Osteoblast (primary cell): ENCODE data around the gene REXO1. TPM values are rescaled to one million over a fixed set of nuclear protein-coding genes. Genes with fewer than 3 reads are reported as not detected.

Experiments used
- DNase-seq: peaks from one replicate; pipeline ENCODE4 v3.0.0; 2011; ENCODE audit warnings: low spot score, mixed read lengths; ENCODE audit not compliant: insufficient read length; ENCODE audit errors: missing footprints
- H2AFZ ChIP-seq: 2 replicates; pipeline ENCODE4 v1.6.0; 2011; ENCODE audit warnings: mild to moderate bottlenecking, low read length
- H3K27ac ChIP-seq: 2 replicates; pipeline ENCODE4 v1.5.1; 2011; ENCODE audit warnings: mild to moderate bottlenecking, low read depth, low read length, moderate library complexity
- H3K27me3 ChIP-seq: 2 replicates; pipeline ENCODE4 v1.6.0; 2012; ENCODE audit warnings: mild to moderate bottlenecking, control low read depth, inconsistent platforms, low read length, moderate library complexity; ENCODE audit not compliant: insufficient read depth
- H3K36me3 ChIP-seq: 2 replicates; pipeline ENCODE4 v1.5.1; 2011; ENCODE audit warnings: mild to moderate bottlenecking, low read length, control low read depth, moderate library complexity; ENCODE audit not compliant: insufficient read depth
- H3K4me1 ChIP-seq: 2 replicates; pipeline ENCODE4 v1.5.1; 2011; ENCODE audit warnings: mild to moderate bottlenecking, low read length, control low read depth, moderate library complexity; ENCODE audit not compliant: insufficient read depth
- H3K4me2 ChIP-seq: 2 replicates; pipeline ENCODE4 v1.6.0; 2011; ENCODE audit warnings: mild to moderate bottlenecking, low read length; ENCODE audit not compliant: insufficient read depth
- H3K4me3 ChIP-seq: fragments of 200-600 bp; sonication (generic); 3 replicates; pipeline ENCODE4 v1.5.1; 2012; ENCODE audit warnings: mild to moderate bottlenecking, low read length, inconsistent platforms; ENCODE audit not compliant: insufficient read depth
- H3K79me2 ChIP-seq: 2 replicates; pipeline ENCODE4 v1.6.0; 2012; ENCODE audit warnings: mild to moderate bottlenecking, low read length, control low read depth, inconsistent platforms; ENCODE audit not compliant: insufficient read depth
- H3K9me3 ChIP-seq: 2 replicates; pipeline ENCODE4 v1.5.1; 2011; ENCODE audit warnings: low read depth, low read length, control low read depth
- H4K20me1 ChIP-seq: 2 replicates; pipeline ENCODE4 v1.6.0; 2012; ENCODE audit warnings: mild to moderate bottlenecking, low read length, control low read depth; ENCODE audit not compliant: insufficient read depth
- total RNA-seq: library from RNA; depleted of rRNA; stranded (reverse); fragments of >200 nt; gene quantifications from 2 replicates; pipeline ENCODE4 v1.2.3, GENCODE V29; 2012
- TF ChIP-seq, protein P1 (sequence below): IDR thresholded peaks from 2 replicates; pipeline ENCODE4 v1.5.1; 2011; ENCODE audit warnings: mild to moderate bottlenecking, low read depth, low read length, moderate library complexity; ENCODE audit errors: extremely low read depth

REXO1 gene
- total RNA-seq, 1 donor: 9.4 TPM

DNA sequence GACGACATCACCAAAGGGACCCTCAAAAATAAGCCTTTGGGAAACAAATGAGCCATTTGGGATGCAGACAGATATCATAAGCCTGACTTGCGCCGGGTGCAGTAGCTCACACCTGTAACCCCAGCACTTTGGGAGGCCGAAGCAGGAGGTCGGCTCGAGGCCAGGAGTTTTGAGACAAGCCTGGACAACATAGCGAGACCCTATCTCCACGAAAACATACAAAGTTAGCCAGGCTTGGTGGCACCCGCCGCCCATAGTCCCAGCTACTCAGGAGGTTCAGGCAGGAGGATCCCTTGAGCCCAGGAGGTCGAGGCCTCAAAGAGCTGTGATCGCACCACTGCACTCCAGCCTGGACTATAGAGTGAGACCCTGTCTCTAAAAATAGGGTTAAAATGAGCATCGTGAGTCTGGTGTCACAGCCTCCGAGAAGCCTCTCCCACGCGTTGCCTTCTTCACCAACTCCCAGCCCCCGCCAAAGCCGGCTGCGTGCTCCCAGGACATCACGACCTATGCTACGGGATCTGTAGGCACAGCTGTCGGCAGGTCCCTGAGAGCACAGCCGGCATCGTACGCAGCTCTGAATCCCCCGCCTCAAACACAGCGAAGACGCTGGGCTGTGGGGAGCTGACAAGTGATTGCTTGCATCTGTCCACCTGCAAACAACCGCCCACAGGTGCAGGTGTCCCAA, 1.6 kb downstream of the REXO1 start:
- Histone ChIP-seq H3K4me3 (peak overlapping the region; percentile 99), H3K9me3 (no peaks in the 10 kb centered on the region), H3K36me3 (peaks cover 2% of the 10 kb centered on the region), H4K20me1 (peaks cover 69% of the 10 kb centered on the region), H3K79me2 (peaks cover 83% of the 10 kb centered on the region), H2AFZ (no peak overlapping the region), H3K4me2 (peak overlapping the region; percentile 96), H3K27ac (peak overlapping the region; percentile 98), H3K4me1 (peaks cover 10% of the 10 kb centered on the region), H3K27me3 (no peaks in the 10 kb centered on the region)
- no peak for DNase-seq
- TF ChIP-seq, protein P1, sequence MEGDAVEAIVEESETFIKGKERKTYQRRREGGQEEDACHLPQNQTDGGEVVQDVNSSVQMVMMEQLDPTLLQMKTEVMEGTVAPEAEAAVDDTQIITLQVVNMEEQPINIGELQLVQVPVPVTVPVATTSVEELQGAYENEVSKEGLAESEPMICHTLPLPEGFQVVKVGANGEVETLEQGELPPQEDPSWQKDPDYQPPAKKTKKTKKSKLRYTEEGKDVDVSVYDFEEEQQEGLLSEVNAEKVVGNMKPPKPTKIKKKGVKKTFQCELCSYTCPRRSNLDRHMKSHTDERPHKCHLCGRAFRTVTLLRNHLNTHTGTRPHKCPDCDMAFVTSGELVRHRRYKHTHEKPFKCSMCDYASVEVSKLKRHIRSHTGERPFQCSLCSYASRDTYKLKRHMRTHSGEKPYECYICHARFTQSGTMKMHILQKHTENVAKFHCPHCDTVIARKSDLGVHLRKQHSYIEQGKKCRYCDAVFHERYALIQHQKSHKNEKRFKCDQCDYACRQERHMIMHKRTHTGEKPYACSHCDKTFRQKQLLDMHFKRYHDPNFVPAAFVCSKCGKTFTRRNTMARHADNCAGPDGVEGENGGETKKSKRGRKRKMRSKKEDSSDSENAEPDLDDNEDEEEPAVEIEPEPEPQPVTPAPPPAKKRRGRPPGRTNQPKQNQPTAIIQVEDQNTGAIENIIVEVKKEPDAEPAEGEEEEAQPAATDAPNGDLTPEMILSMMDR: no peak

GRCh38 chr19:1845642-1846041, 2.6 kb downstream of the REXO1 start:
- Histone ChIP-seq H3K36me3 (no peaks in the 10 kb centered on the region), H2AFZ (no peak overlapping the region), H3K4me2 (no peak overlapping the region), H3K27ac (no peak overlapping the region), H3K4me1 (peaks cover 10% of the 10 kb centered on the region), H3K79me2 (peaks cover 84% of the 10 kb centered on the region), H3K4me3 (no peak overlapping the region), H3K27me3 (no peaks in the 10 kb centered on the region), H4K20me1 (peaks cover 68% of the 10 kb centered on the region), H3K9me3 (no peaks in the 10 kb centered on the region)
- TF ChIP-seq, protein P1: no peak
- DNase-seq: no peak

DNA sequence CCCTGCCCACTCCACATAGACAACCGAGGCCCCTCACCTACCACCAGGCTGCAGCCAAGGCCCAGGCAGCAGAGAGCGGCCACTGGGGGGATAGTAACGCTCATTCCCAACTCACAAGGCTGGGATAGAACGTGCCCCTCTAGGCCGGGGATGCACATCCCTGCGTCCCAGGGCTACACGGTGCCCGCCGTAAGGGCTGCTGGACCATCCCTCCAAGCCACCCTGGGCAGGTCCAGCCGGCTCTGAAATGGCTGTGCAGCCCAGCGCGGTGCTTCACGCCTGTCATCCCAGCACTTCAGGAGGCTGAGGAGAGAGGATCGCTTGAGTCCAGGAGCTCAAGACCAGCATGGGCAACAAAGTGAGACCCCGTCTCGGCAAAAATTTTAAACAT, 3.2 kb downstream of the REXO1 start:
- Histone ChIP-seq H3K79me2 (peaks cover 88% of the 10 kb centered on the region), H3K27ac (no peak overlapping the region), H3K4me3 (no peak overlapping the region), H3K27me3 (no peaks in the 10 kb centered on the region), H3K36me3 (no peaks in the 10 kb centered on the region), H3K4me1 (peaks cover 10% of the 10 kb centered on the region), H3K9me3 (no peaks in the 10 kb centered on the region), H2AFZ (no peak overlapping the region), H4K20me1 (peaks cover 72% of the 10 kb centered on the region), H3K4me2 (no peak overlapping the region)
- no peak for DNase-seq
- TF ChIP-seq, protein P1: no peak

DNA sequence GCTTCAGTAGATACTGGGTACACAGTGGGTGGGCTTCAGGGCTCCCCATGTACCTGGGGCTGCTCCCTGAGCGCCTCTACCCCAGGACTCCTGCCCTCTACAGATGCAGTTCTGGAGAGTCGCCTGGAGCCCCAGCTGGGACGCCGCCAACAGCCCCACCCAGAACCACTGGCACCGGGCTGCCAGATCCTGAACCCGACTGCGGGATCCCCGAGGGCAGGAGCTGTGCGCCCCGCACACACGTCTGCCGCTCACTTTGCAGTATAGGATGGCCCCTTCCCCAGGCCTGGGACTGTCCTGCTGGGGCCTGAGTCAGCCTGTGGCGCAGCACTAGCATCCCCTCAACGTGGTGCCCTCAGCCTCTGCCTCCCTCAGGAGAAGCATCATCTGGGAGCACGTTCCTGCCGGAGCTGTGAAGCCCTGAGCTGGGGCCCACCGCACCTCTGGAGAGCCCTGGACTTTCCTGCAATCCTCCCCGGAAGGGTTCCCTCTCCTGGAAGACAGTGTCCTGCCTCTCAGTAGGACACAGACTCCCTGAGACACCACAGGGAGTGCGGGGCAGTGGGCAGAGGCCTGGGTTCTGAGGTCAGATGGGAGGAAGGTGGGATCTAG, 3.7 kb downstream of the REXO1 start:
- Histone ChIP-seq H4K20me1 (peaks cover 73% of the 10 kb centered on the region), H3K27ac (no peak overlapping the region), H3K4me1 (peaks cover 10% of the 10 kb centered on the region)

More for the DNA sequence above, 3.7 kb downstream of the REXO1 start:
- Histone ChIP-seq H3K4me3 (no peak overlapping the region), H3K79me2 (peaks cover 90% of the 10 kb centered on the region), H3K4me2 (no peak overlapping the region), H3K36me3 (no peaks in the 10 kb centered on the region), H3K27me3 (no peaks in the 10 kb centered on the region), H2AFZ (no peak overlapping the region), H3K9me3 (no peaks in the 10 kb centered on the region)
- TF ChIP-seq, protein P1: no peak
- no peak for DNase-seq
